Fibroblast of pulmonary artery (primary cell): ENCODE data around the gene STAB2.

Source experiments
- DNase-seq: peaks from one replicate; pipeline ENCODE4 v3.0.0-alpha.2; 2010; ENCODE audit warnings: low read depth
- H3K4me3 ChIP-seq: replicated peaks from 2 replicates; pipeline ENCODE4 v1.5.1; 2011; ENCODE audit warnings: low read depth, mild to moderate bottlenecking, control low read depth, low read length, moderate library complexity
- CTCF ChIP-seq: IDR thresholded peaks from 2 replicates; pipeline ENCODE4 v1.5.1; 2011; ENCODE audit warnings: mild to moderate bottlenecking, control low read depth, low read length, inconsistent platforms; ENCODE audit errors: missing control alignments

The STAB2 gene

GRCh38 chr12:103785243-103786031 is 198.4 kb downstream of the STAB2 start:
- H3K4me3 ChIP-seq, result no peak overlapping the region
- TF ChIP-seq CTCF, result no peak
- DNase-seq, result no peak

- TF ChIP-seq CTCF, result no peak
- DNase-seq, result no peak
- H3K4me3 ChIP-seq, result no peak overlapping the region
Measured at GRCh38 chr12:103786201-103786600, 199.1 kb downstream of the STAB2 start.

- no peak overlapping the region for H3K4me3 ChIP-seq
- TF ChIP-seq CTCF, result no peak
- DNase-seq, result no peak
Measured at GRCh38 chr12:103791350-103791920, 204.4 kb downstream of the STAB2 start.

GRCh38 chr12:103793046-103793445 is 206.0 kb downstream of the STAB2 start:
- DNase-seq, result no peak
- no peak for TF ChIP-seq CTCF
- H3K4me3 ChIP-seq, result no peak overlapping the region

GRCh38 chr12:103793512-103794045 is 206.5 kb downstream of the STAB2 start:
- no peak for TF ChIP-seq CTCF
- no peak overlapping the region for H3K4me3 ChIP-seq
- no peak for DNase-seq

- DNase-seq, result no peak
- TF ChIP-seq CTCF, result no peak
Measured at GRCh38 chr12:103794309-103795213, 207.5 kb downstream of the STAB2 start.

More at GRCh38 chr12:103794309-103795213, 207.5 kb downstream of the STAB2 start:
- no peak overlapping the region for H3K4me3 ChIP-seq
